Spleen (tissue), 7 donors: Measurements from ENCODE around the gene CAPS2.

Source experiments
- CTCF ChIP-seq, 11 experiments: fragments of 200-600 bp in 7 of 11; fragments of 450-650 bp in 4 of 11; sonication (generic) in 4 of 11; IDR thresholded peaks in 8 of 11; conservative IDR thresholded peaks in 3 of 11; 1 replicate in 7 of 11; 2 replicates in 4 of 11; pipeline versions ENCODE4 v1.4.0 to v1.8.0; 2016 to 2021; ENCODE audit warnings: antibody characterized with exemption in 11 of 11, inconsistent platforms in 4 of 11, mild to moderate bottlenecking in 1 of 11
- POLR2A ChIP-seq, 3 donors: fragments of 450-650 bp; IDR thresholded peaks; one replicate each; pipeline ENCODE4 v1.5.1; 2017; ENCODE audit warnings: antibody characterized with exemption in 3 of 3, mild to moderate bottlenecking in 1 of 3
- donor health status: DM: no; HTN: no; CAD: no; lungs with moderate emphysema.
- donor health status: DM: no; HTN: no; CAD: no.
- donor health status: DM: no; HTN: no; CAD: no.

DNA sequence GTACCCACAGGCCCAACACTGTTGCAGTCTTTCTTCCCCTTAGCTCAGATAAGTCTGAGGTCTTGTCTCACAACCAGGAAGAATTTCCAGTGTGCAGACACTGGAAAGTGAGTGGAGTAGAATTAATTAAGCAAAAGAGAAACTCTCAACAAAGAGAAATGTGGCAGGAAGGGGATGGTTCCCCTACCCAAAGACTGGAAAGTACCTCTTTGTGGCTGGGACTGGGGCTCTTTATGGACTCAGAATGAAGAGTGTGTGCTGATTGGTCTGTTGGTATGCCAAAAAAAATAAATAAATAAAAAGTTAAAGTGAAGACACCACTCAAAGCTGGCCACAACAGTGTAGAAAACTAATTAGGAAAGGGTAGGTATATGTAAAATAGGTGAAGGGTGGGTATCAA is 30.8 kb upstream of the CAPS2 start:
- TF ChIP-seq CTCF (IDR thresholded peaks at IDR 0.05 in 8 of 11, conservative IDR thresholded peaks at IDR 0.05 in 3 of 11) (no peak), POLR2A (IDR thresholded peaks at IDR 0.05) (no peak)
